DND-41 (cell line): ENCODE data around the gene MELTF.
"Not testable (repeated sequence)": the region's sequence is repeated elsewhere in the genome, so short reads cannot be mapped to it uniquely, and the experiment has no call there.

Experiments used
- ATAC-seq: fragments of 200-7000 bp; cut with Tn5 transposase; 3 replicates; pipeline ENCODE4 v1.9.1; 2021; ENCODE audit warnings: low read depth; ENCODE audit not compliant: insufficient read depth
- DNase-seq: peaks from one replicate; pipeline ENCODE4 v3.0.0-alpha.2; 2020
- H2AFZ ChIP-seq: 2 replicates; pipeline ENCODE4 v1.6.0; 2012; ENCODE audit warnings: low read depth, low read length
- H3K27ac ChIP-seq: 2 replicates; pipeline ENCODE4 v1.5.1; 2012; ENCODE audit warnings: low read length, inconsistent platforms
- H3K27me3 ChIP-seq: fragments of 200-600 bp; sonication (generic); 2 replicates; pipeline ENCODE4 v1.6.0; 2012; ENCODE audit warnings: low read length, mild to moderate bottlenecking, inconsistent platforms; ENCODE audit not compliant: insufficient read depth, poor library complexity
- H3K36me3 ChIP-seq: 2 replicates; pipeline ENCODE4 v1.5.1; 2012; ENCODE audit warnings: low read length, inconsistent platforms; ENCODE audit not compliant: insufficient read depth
- H3K4me1 ChIP-seq: 2 replicates; pipeline ENCODE4 v1.5.1; 2012; ENCODE audit warnings: mild to moderate bottlenecking, low read length; ENCODE audit not compliant: insufficient read depth
- H3K4me2 ChIP-seq: 2 replicates; pipeline ENCODE4 v1.6.0; 2012; ENCODE audit warnings: mild to moderate bottlenecking, moderate library complexity, low read length, inconsistent platforms; ENCODE audit not compliant: insufficient read depth
- H3K4me3 ChIP-seq, 2 experiments: fragments of 200-600 bp in 1 of 2; shearing (Covaris generic) in 1 of 2; 2 replicates each; pipeline ENCODE4 v1.5.1; 2012 to 2016; ENCODE audit warnings: inconsistent platforms in 2 of 2, low read length in 2 of 2, mild to moderate bottlenecking in 2 of 2, low read depth in 1 of 2, moderate library complexity in 1 of 2
- H3K79me2 ChIP-seq: 2 replicates; pipeline ENCODE4 v1.6.0; 2012; ENCODE audit warnings: low read length, inconsistent platforms; ENCODE audit not compliant: insufficient read depth
- H3K9ac ChIP-seq: 2 replicates; pipeline ENCODE4 v1.6.0; 2012; ENCODE audit warnings: low read depth, mild to moderate bottlenecking, inconsistent platforms, low read length, moderate library complexity
- H3K9me3 ChIP-seq: 2 replicates; pipeline ENCODE4 v1.5.1; 2012; ENCODE audit warnings: low read length, moderate library complexity, mild to moderate bottlenecking, inconsistent platforms; ENCODE audit not compliant: insufficient read depth, severe bottlenecking
- H4K20me1 ChIP-seq: 2 replicates; pipeline ENCODE4 v1.6.0; 2012; ENCODE audit warnings: low read length; ENCODE audit not compliant: insufficient read depth
- CTCF ChIP-seq: IDR thresholded peaks from 2 replicates; pipeline ENCODE4 v1.5.1; 2012; ENCODE audit warnings: borderline replicate concordance, low read length, moderate library complexity, mild to moderate bottlenecking; ENCODE audit not compliant: poor library complexity, severe bottlenecking; ENCODE audit errors: extremely low read depth
- EZH2 ChIP-seq: IDR thresholded peaks from 3 replicates; pipeline ENCODE4 v1.6.1; 2012; ENCODE audit warnings: borderline replicate concordance, low read depth, mild to moderate bottlenecking, moderate library complexity, low read length, inconsistent platforms; ENCODE audit not compliant: severe bottlenecking

The MELTF gene

GRCh38 chr3:197064771-197065170 is 35.2 kb upstream of the MELTF start:
- no peak overlapping the region for H3K4me3 ChIP-seq
- TF ChIP-seq CTCF (no peak), EZH2 (no peak)
- no peaks in the 10 kb centered on the region for H3K4me1 ChIP-seq
- H3K27me3 ChIP-seq, result no peaks in the 10 kb centered on the region
- no peak overlapping the region for H2AFZ ChIP-seq
- no peak overlapping the region for H3K9ac ChIP-seq
- no peaks in the 10 kb centered on the region for H3K79me2 ChIP-seq
- DNase-seq, result no peak
- H3K36me3 ChIP-seq, result peaks cover 38% of the 10 kb centered on the region
- no peak for ATAC-seq
- no peaks in the 10 kb centered on the region for H3K9me3 ChIP-seq
- no peak overlapping the region for H3K27ac ChIP-seq
- no peak overlapping the region for H3K4me2 ChIP-seq
- H4K20me1 ChIP-seq, result no peaks in the 10 kb centered on the region

GRCh38 chr3:197062446-197062845 is 32.8 kb upstream of the MELTF start:
- Histone ChIP-seq H4K20me1 (no peaks in the 10 kb centered on the region), H3K9ac (no peak overlapping the region), H3K36me3 (peaks cover 58% of the 10 kb centered on the region), H3K27me3 (no peaks in the 10 kb centered on the region), H3K4me2 (no peak overlapping the region), H2AFZ (no peak overlapping the region), H3K27ac (no peak overlapping the region), H3K9me3 (no peaks in the 10 kb centered on the region), H3K79me2 (no peaks in the 10 kb centered on the region), H3K4me1 (no peaks in the 10 kb centered on the region), H3K4me3 (no peak overlapping the region)
- TF ChIP-seq EZH2 (no peak), CTCF (no peak)
- no peak for DNase-seq
- ATAC-seq, result no peak

- ATAC-seq, H4K20me1 ChIP-seq, H3K9me3 ChIP-seq, H3K27ac ChIP-seq, H3K4me3 ChIP-seq, H3K27me3 ChIP-seq, H3K79me2 ChIP-seq, H3K9ac ChIP-seq, H3K4me2 ChIP-seq, DNase-seq, H2AFZ ChIP-seq, H3K4me1 ChIP-seq: not testable (repeated sequence)
- peaks cover 17% of the 10 kb centered on the region; the same call in 1 of the 2 replicates for H3K36me3 ChIP-seq
These were observed 22.0 kb upstream of the MELTF start for GRCh38 chr3:197051637-197052036.

- Histone ChIP-seq H3K4me2 (no peak overlapping the region), H3K36me3 (peaks cover 20% of the 10 kb centered on the region)
These were observed 20.9 kb upstream of the MELTF start for GRCh38 chr3:197050511-197050910.

More at GRCh38 chr3:197050511-197050910, 20.9 kb upstream of the MELTF start:
- H3K4me3 ChIP-seq, result no peak overlapping the region
- no peaks in the 10 kb centered on the region for H3K79me2 ChIP-seq
- no peak overlapping the region for H3K27ac ChIP-seq
- no peaks in the 10 kb centered on the region for H3K4me1 ChIP-seq
- no peak overlapping the region for H2AFZ ChIP-seq
- no peak for ATAC-seq
- no peaks in the 10 kb centered on the region for H3K27me3 ChIP-seq
- no peaks in the 10 kb centered on the region for H3K9me3 ChIP-seq
- H3K9ac ChIP-seq, result no peak overlapping the region
- TF ChIP-seq EZH2 (no peak), CTCF (no peak)
- DNase-seq, result no peak
- H4K20me1 ChIP-seq, result no peaks in the 10 kb centered on the region
